HG03175 (cell line): ENCODE data around the gene VOPP1.

Experiments
- ATAC-seq: cut with Tn5 transposase; IDR thresholded peaks from one replicate; pipeline ENCODE4 v1.9.1; 2021; ENCODE audit warnings: mild to moderate bottlenecking, moderate library complexity; ENCODE audit not compliant: unreplicated experiment

Gene VOPP1

DNA sequence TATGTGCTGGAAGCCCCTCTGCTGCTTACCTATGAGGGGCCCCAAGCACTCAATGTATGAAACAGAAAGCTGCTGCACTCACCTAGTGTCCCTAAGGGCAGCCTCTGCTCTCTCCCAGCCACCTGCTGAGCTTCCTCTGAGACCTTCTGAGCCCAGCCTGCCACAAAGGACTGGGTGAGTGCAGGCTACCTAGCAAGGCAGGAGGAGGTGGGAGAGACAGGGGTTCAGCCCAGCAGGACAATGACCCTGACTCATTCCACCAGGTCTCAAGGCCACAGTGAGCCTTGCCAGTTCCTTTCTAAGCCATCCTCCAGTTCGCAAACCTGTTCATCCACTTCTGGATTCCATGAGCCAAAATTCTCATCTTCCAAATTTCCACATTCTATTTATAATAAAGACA lies 16.3 kb downstream of the VOPP1 start:
- ATAC-seq = no peak

DNA sequence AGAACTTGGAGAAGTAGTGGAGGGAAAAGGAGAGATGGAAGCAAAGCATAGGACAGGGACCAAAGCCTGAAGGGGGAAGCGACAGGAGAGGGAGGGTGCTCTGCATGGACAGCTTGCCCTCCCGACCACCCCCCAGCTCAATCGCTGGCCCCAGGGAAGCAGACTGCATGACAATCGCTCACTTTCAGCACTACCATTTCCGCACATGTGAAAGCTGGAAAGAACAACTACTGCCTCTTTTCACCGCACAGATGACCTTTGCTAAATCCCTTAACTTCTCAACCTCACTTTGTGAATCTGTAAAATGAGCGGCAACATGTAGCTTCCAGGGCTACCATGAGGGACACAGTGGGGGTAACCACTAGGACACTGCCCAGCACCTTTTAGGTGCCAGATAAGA lies 17.1 kb downstream of the VOPP1 start:
- no peak for ATAC-seq

DNA sequence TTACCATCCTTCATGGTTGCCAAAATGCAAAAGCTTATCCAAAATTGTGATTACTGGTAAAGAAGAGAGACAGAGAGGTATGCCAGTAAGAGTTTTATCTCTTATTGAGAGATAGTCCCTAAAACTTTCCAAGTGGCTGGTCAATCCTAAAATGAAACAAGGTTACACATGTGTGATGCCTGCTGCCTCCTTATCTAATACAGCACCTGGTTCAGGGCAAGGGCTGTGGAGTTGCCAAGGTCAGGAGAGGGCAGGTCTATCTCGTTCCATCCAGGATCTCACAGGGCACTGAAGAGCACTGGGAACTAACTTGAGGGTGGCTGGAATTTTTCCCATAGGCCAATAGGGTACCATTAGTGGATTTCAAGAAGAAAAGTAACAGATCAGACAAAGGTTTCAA lies 18.3 kb downstream of the VOPP1 start:
- ATAC-seq = no peak

DNA sequence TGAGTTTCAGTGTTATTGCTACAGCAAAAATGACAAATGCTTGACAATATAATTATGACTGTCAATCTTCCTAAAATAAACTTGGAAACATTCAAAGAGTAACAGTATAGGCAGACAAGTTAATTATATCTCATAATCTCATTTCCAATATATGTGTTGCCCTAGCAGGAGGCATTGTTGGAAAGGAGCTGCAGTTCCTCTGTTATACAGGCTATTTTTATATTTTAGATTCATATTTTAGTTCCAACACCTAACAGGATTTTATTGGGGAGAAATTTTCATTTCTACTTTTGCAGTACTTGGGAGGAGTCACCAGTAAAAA lies 19.3 kb downstream of the VOPP1 start:
- no peak for ATAC-seq

DNA sequence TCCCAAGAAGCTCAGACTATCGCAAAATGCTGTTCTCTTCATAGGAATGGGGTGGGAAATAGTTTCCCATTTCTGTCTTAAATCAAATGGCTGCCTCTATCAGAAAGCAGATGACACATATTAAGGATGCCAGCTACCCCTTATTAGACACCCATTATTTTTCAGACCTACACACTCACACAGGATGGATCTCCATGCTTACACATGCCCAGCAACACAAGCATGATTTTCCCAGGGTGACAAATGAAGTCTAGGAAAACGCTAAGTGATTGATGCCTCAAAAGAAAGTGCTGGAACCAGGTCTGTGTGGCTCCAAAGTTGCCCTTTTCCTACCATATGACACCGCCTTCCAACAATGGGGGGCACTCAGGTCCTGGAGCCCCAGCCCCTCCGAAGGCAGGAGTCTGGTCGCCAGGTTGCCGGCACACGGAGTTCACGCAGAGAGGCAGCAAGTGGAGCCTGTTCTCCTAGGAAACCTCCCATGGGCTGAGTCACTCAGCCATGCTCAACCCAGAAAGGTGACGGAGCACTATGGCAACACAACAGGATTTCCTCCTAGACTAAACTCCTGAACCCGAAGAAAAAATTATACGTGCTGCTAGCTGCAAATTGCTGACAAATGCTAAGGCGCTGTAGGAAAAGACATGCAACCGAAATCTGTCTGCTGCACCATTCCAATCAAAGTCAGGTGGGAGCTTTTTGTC lies 19.8 kb downstream of the VOPP1 start:
- ATAC-seq = no peak

DNA sequence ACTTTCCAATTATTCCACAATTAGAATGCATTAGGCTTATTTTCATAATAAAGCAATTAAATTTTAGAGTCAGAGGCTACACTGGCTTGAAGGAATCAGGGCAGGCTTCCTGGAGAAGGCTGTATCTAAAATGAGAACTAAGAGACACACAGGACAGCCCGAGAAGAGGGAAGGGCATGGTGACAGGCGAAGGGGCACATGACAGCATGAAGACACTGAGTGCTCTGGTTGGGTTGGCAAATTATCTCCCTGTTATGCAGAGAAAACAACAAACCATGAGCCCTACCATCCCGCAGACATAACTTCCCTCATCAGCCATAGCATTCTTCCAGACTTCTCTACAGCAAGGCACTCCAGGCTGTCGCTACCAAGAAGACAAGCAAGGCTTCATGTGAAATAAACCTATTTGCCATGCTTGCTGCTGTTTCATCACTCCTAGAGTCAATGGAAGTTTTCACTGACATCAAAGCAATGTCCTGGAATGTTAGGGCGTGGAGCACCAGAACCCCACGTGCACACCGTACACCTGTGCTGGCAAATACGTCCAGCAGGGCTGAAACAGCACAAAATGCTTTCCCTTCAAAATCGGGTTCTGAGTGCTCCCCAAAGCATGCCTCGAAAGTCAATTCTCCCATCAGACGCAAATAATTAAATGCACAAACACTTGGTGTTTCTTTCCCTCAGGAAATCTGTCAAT lies 21.3 kb downstream of the VOPP1 start:
- ATAC-seq = no peak

DNA sequence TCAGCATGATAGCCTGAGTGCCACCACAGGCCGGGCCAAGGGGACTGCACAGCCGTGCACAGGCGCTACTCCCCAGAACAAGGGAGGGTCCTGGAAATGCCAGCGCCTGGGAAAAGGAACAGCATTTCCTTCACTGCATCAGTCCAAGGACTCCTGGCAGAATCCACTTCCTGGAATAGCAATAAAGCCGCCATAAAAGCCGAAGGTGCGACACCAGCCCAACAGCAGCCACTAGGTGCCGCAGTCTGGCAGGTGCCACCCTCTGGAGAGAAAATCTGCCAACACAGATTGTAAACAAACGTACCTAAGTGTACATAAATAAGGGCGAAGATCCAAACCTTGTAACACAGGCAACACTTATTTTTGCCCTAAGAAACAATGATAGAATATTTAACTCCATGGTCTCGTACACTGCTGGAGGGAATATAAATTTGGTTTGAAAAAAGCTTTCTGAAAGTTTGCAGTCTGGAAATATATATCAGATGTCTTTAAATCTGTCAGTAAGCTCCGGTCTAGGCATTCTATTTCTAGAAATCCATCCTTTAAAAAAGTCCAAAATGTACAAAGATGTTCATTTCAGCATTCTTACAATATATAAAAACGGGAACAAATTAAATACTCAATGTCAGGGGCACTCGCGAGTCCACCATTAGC lies 22.2 kb downstream of the VOPP1 start:
- no peak for ATAC-seq

DNA sequence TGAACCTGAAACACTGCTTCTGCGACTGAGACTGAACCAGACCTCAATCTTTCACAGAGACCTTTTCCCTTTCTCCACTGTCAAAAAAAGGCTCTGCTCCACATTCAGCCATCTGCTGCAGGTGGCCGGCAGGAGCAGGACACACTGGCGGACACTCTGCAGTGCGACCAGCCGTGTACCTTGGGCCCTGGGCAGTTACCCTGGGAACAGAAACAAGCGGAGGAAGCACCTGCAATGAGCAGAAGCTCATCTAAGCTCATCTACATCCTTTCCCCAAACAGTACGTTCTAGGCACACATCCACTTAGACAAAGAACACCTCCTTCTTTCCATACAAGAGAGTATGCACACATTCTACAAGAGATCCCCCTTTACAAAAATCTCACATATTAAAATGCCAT lies 22.8 kb downstream of the VOPP1 start:
- ATAC-seq = no peak

DNA sequence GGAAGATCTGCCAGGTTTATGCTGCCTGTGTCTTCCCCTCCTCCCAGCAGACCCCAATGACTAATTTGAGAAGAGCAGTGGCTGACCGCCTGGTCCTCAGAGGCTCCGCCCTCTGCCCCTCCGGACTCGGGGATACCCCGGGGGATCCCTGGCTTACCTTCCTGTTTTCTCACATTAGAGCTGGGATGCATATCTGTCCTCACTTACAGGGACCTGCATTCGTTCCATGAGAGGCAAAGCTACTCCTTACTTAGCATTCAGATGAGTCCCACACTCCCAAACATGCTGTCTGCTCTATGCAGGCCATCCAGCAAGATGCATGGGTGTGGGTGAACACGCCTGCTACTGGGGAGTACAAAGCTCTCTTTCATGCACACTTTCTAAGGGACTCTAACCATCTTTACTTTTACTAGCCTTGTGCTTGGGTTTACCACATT lies 24.0 kb downstream of the VOPP1 start:
- ATAC-seq = peak; percentile 34

DNA sequence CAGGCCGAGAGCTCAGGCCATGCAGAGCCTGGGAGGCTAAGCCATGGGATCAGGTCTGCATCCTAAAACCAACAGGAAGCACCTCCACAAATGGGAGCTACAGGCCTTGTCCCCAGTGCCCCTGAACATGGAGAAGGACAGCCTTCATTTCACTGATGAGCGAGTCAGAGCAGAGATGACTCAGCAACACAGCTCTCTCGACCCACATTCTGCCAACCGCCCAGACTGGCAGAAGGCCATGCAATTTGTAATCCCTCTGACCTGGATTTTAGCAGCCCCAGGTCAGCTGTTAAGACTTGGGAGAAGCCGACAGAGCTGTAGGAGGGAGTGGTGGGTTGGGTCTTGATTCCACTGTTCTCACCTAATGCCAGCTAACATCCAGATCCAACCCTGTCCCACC lies 25.5 kb downstream of the VOPP1 start:
- no peak for ATAC-seq

DNA sequence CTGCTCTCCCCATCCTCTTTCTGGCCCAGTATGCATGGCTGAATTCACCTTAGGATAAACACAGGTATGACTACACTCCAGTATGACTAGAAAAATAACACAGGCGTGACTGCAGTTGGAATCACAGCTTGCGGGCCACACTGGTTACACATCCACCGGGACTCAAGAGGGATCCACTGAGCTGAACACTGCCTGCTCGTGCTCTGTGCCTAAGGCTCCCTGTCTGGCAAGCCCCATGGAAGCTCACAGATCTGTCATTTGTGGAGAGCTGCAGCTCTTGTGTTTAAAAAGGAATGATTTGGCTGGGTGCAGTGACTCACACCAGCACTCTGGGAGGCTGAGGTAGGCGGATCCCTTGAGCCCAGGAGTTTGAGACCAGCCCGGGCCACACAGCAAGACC lies 26.8 kb downstream of the VOPP1 start:
- no peak for ATAC-seq

DNA sequence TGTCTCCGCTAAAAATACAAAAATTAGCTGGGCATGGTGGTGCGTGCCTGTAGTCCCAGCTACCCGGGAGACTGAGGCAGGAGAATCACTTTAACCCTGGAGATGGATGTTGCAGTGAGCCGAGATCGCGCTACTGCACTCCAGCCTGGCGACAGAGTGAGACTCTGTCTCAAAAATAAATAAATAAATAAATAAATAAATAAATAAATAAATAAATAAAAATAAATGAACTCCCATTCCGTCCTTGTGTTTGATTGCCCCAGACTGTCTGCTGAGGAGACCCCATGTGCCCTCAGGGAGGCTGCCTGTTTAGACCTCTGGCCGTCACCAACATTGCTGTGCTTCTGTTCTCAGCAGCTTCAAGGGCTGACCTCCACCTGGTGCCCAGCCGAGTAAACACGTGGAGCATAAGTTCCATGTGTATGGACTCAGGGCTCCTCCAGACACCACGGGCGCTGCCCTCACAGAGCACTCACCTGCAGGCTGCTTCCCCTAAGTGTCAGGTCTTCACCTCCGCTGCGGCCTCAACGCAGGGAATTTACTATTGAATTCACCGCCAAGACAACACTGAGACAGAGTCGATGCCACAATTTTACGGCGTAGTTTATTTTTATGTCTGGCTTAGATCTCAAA lies 32.0 kb downstream of the VOPP1 start:
- no peak for ATAC-seq

DNA sequence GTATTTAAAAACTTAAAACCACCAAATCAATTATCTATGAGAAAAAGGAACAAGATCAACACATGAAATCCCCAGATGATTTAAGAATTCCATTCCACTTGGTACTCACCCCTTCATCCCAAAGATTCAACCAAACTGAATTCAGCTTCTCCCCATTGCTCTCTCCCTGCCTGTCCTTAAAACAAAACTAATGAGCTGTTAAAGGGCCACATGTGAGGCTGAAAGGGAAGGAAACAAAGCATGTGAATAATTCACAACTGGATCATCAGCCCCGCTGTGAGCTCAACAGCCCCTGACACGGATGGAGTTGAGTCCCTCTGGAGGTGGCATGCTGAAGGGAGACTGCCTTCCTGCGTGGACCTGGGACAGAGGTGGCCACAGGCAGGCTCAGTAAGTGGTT lies 32.9 kb downstream of the VOPP1 start:
- no peak for ATAC-seq

DNA sequence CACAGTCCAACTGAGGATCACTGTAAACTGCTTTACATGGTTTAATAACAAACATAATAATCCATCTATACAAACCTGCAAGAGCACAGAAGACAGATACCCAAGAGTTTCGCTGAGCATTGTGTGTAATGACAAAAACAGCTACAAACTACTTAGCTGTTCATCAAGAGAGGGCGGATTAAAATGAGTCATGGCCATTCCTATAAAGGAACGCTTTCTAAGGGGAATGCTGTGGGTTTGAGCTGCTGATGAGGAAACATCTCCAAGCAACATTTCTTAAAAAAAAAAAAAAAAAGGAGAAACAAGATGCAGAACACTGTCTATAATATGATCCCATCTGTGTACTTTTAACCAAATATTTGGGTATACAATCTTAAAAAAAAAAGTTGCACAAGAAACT lies 33.8 kb downstream of the VOPP1 start:
- no peak for ATAC-seq

DNA sequence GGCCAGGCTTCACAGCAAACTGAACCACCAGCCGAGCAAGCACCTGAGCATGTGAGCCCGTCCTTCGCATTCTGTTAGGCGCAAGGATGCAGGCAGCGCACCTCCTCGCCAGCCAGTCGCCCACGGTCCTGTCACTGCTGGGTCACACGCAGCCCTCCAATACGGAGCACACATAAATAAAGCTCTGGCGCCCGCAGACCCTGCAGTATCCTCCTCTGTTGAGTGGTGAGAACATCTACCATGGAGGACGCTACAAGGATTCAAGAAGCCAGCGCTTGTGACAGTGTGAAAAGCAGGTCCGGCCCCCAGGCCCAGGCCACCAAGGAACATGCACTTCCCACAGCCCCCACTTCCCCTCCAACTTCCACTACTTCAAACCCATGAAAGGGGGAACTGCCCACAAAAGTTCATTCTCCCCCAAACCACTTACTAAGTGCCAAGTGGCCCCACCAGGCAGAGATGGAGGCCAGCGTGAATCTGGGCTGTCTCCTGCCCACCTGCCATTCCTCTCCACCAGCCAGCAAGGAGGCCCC lies 34.8 kb downstream of the VOPP1 start:
- ATAC-seq = no peak

DNA sequence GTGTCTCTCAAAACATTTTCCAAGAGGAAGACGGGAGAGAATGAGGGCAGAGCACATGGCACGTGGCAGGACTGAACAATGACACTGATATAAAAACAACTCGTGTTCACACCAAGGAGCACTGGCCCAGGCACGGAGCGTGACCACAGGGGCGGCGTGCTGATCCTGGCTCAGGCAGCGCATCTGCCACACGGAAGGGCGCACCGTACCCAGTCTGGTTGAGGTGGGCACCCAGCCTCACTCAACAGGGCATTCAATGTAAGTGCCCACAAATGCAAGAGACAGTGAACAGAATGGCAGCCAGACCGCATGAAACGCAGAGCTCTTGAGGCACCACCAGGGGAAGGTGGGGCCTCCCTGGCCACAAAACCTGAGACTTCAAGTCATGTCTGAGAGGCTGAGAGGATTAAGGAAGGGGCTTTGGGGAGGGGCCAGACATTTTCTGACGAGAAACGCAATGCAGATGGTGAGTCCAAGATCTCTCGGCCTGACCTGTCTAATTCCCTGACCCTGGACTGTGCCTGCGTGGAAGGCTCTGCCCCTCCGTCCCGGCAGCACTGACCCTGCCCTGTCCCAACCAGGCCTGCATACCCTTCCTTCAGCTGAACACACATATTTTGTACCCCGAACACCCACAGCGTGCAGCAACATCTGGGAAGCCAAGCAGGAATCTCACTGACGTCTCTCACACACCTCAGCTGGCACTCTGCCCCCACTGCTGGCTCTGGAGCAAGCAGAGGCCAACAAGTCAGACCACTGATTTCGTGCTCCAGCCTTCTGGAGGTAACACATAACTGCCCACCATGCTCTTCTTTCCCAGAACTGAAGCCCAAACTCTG lies 35.5 kb downstream of the VOPP1 start:
- ATAC-seq = no peak

DNA sequence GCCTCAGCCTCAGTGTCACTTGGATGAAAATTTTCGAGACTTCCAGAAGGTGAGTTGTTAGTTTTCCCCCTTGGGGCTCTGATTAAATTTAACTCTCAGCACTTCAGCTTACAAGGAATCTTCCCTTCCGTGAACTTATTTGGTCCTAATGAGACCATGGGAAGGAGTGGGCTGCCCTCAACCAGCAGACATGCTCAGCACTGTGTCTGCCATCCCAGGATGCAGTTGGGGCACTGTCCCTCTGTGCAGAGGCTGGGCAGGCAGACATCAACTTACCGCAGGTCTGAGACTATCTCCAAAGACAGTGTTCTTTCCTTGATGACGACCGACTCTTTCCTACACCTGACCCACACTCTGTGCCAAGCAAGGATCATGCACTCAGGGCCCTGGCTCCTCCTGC lies 36.7 kb downstream of the VOPP1 start:
- no peak for ATAC-seq

DNA sequence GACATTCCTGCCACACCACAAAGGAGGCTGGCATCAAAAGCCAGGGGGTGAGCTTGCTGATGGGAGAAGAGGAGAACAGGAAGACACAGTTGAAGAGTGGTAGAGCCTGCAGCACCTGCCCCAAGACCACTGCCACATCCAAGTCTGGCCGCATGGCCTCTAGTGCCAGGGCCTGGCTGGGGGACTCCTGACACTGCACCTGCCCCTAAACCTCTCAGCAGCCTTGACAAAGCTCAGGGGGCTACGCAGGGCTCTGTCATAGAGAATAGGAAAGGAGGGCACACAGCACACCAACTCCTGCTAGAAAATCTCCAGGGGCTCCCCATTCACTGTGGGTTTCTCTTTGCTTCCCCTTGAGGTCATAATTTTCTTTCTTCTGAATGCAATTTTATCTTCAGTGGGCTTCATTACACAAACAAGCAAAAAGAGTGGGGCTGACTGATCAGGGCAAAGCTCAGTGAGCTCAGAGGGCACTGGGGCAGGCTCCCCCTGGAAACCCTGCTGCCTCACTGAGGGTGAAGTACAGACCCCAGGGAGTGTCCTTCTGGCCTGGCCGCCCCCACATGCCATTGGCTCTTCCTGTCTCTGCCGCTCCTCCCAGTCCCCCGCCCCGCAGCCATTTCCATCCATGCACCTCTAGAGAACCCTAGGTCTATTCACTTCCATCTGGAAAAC lies 37.2 kb downstream of the VOPP1 start:
- no peak for ATAC-seq

DNA sequence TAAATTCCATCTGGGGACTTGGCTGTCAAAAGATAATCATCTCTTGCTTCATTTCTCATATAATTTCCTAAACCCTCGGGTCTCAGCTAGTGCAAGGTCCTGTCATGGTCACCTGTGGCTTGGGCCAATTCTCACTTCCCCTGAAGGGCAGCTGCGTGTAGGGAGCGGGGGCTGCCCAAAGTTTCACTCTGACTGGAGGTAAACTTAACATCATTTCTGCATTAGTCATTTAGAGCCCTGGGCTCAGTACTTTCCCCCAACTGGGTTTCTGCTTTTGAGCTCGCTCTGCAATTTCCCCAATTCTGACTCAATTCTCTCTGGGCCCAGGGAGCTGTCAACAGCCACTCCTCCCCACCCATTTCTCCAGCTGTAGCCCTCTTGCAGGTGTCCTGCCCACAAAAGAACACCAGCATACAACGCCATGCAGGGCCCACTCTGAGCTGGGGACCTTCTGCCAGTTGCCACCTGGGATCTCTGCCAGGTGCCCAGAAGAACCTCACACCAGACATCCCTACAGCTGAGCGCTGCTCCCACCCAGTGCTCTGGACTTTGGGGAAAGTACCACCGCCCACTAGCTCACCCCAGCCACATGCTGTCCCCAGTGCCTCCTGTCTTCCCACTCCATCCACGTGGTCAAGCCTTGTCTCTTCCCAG lies 37.9 kb downstream of the VOPP1 start:
- peak; percentile 79 for ATAC-seq

DNA sequence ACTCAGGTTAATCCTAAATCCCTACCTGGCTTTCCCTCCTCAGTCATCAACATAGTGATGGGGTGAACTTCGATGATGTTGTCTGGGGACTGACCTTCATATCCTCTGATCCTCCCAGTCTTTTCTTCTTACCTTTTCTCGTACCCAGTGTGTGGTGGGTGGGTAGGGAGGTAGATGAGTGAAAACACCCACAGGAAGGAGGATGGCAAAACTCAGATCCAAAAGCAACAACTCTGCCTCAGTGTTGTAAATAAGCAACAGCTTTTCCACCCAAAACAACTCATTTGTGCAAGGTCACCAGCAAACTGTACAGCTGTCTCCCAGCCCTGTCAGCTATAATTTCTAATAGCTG lies 38.6 kb downstream of the VOPP1 start:
- peak; percentile 0 for ATAC-seq
